ENCODE measurements around the gene GABARAPL2.

GRCh38 chr16:75565640-75566039 is 539 bp upstream of the GABARAPL2 start:
- no peak for TF ChIP-seq CTCF (IDR thresholded peaks at IDR 0.05)
- no peak for TF ChIP-seq POLR2AphosphoS5 (IDR thresholded peaks at IDR 0.05; ENCODE audit: low read depth, low read length)

Data from Panc1 (cell line).